ENCODE measurements around the gene COQ6. TPM values are rescaled to one million over a fixed set of nuclear protein-coding genes. Genes with fewer than 3 reads are reported as not detected.

Gene COQ6
- polyA plus RNA-seq, 1 donor (not counting 4 experiments of a cell fraction or from before 2014, with no cell fraction given): 28.4 TPM

DNA sequence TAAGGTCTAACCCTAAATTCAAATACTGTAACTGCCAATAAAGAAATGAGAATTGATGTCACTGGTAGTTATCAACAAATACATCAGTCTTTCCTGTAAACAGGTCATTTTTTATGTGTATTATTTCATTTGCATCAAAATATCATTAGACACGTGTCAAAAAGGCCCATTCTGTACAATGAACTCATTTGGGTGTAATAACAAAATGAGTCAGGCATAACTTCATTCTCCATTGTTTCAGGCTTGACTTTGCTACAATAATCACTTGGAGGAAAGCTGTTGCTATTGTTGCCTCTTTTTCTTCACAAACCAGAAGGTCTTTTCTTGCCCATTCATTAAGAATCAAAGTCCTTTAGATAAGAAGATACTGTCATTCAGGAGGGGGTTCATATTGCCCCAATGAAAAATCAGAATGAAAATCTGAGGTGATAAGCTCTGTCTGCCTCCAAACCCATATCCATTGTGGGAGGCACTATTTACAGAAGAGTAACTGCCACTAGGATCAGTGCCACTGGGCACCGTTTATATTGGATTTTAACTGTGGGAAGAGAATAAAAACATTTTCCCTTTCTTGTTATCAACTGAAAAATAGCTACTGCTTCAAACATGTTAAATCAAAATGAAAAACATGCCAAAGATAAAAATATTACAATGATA lies 58.9 kb downstream of the COQ6 start:
- H2AFZ ChIP-seq (ENCODE audit: control insufficient read depth, low read length): no peak overlapping the region
- H4K20me1 ChIP-seq (ENCODE audit: control insufficient read depth, extremely low read depth, insufficient read depth, low read length): no peaks in the 10 kb centered on the region
- no peaks in the 10 kb centered on the region for H3K4me1 ChIP-seq (ENCODE audit: control insufficient read depth, extremely low read depth, insufficient read depth, low read length)
- H3K4me3 ChIP-seq (ENCODE audit: control insufficient read depth in 2 of 3, extremely low read depth in 1 of 3, insufficient read depth in 2 of 3, low read depth in 1 of 3, low read length in 3 of 3): no peak overlapping the region
- no peaks in the 10 kb centered on the region for H3K9me1 ChIP-seq (ENCODE audit: control insufficient read depth, extremely low read depth, insufficient read depth, low read length)
- DNase-seq (ENCODE audit: low read depth, low spot score) (no peak), FAIRE-seq (no peak)
- no peak overlapping the region for H3K27ac ChIP-seq (ENCODE audit: control insufficient read depth, insufficient read depth, low read length)
- TF ChIP-seq, protein P1, sequence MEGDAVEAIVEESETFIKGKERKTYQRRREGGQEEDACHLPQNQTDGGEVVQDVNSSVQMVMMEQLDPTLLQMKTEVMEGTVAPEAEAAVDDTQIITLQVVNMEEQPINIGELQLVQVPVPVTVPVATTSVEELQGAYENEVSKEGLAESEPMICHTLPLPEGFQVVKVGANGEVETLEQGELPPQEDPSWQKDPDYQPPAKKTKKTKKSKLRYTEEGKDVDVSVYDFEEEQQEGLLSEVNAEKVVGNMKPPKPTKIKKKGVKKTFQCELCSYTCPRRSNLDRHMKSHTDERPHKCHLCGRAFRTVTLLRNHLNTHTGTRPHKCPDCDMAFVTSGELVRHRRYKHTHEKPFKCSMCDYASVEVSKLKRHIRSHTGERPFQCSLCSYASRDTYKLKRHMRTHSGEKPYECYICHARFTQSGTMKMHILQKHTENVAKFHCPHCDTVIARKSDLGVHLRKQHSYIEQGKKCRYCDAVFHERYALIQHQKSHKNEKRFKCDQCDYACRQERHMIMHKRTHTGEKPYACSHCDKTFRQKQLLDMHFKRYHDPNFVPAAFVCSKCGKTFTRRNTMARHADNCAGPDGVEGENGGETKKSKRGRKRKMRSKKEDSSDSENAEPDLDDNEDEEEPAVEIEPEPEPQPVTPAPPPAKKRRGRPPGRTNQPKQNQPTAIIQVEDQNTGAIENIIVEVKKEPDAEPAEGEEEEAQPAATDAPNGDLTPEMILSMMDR (optimal IDR thresholded peaks at IDR 0.05 in 1 of 3, IDR thresholded peaks at IDR 0.05 in 1 of 3, conservative IDR thresholded peaks at IDR 0.05 in 1 of 3; ENCODE audit: extremely low read depth in 1 of 3, insufficient read depth in 2 of 3, low read length in 3 of 3): no peak
- no peak for TF ChIP-seq EZH2 (IDR thresholded peaks at IDR 0.05; ENCODE audit: low read length)
- H3K27me3 ChIP-seq (ENCODE audit: control insufficient read depth, extremely low read depth, insufficient read depth, low read length): no peaks in the 10 kb centered on the region
- no peaks in the 10 kb centered on the region for H3K79me2 ChIP-seq (ENCODE audit: control insufficient read depth, insufficient read depth, low read length)
- peaks cover 4 to 8% of the 10 kb centered on the region in 2 experiments for H3K36me3 ChIP-seq (ENCODE audit: control insufficient read depth in 2 of 2, extremely low read depth in 1 of 2, insufficient read depth in 2 of 2, low read length in 2 of 2)
- H3K9me3 ChIP-seq (ENCODE audit: control insufficient read depth, low read depth, low read length): no peaks in the 10 kb centered on the region
- dilution Hi-C loops (cut with MboI; ENCODE audit: extremely low pct_ligation_motif_present, low sequenced_read_pairs): no loop called here
- no peak overlapping the region for H3K9ac ChIP-seq (ENCODE audit: control insufficient read depth, extremely low read depth, insufficient read depth, low read length)
- no peak overlapping the region for H3K4me2 ChIP-seq (ENCODE audit: control insufficient read depth, extremely low read depth, insufficient read depth, low read depth, low read length)

Small RNAs within 50 kb of the gene (small RNA-seq; reads per million reads assigned to genes)
- gene AC005480.2 (ENCODE audit: insufficient read length in 3 of 3, low read depth in 3 of 3, low replicate concordance in 1 of 3) (0 reads per million in 3 experiments), gene RF00019 (ENCODE audit: insufficient read length in 3 of 3, low read depth in 3 of 3, low replicate concordance in 1 of 3) (0 reads per million in 3 experiments)

Other genes starting within 250 kb of the COQ6 start
- gene PNMA1, start 235.9 kb upstream of the COQ6 start, polyA plus RNA-seq: 5.9 to 16.8 TPM (median 8.2 TPM) in 3 replicates
- gene PTGR2, start 98.5 kb upstream of the COQ6 start, polyA plus RNA-seq: 5.0 to 19.5 TPM (median 8.2 TPM) in 3 replicates
- 44.3 to 57.9 TPM (median 54.8 TPM) in 3 replicates for gene ZNF410, start 63.4 kb upstream of the COQ6 start, polyA plus RNA-seq
- 1.5 to 1.7 TPM (median 1.5 TPM) in 3 replicates for gene FAM161B, start 208 bp upstream of the COQ6 start, polyA plus RNA-seq
- gene ENTPD5, start 69.0 kb downstream of the COQ6 start, polyA plus RNA-seq: 8.7 to 10.5 TPM (median 10.4 TPM) in 3 replicates
- 1.9 to 3.0 TPM (median 2.7 TPM) in 3 replicates for gene BBOF1, start 69.0 kb downstream of the COQ6 start, polyA plus RNA-seq
- 6.4 to 9.0 TPM (median 8.0 TPM) in 3 replicates for gene ALDH6A1, start 134.2 kb downstream of the COQ6 start, polyA plus RNA-seq
- gene LIN52, start 134.7 kb downstream of the COQ6 start, polyA plus RNA-seq: 4.9 to 6.8 TPM (median 5.7 TPM) in 3 replicates

Measured in keratinocyte (primary cell).